Measurements from ENCODE around the gene SLC25A27. TPM values are rescaled to one million over a fixed set of nuclear protein-coding genes. Genes with fewer than 3 reads are reported as not detected.

SLC25A27 gene, protein sequence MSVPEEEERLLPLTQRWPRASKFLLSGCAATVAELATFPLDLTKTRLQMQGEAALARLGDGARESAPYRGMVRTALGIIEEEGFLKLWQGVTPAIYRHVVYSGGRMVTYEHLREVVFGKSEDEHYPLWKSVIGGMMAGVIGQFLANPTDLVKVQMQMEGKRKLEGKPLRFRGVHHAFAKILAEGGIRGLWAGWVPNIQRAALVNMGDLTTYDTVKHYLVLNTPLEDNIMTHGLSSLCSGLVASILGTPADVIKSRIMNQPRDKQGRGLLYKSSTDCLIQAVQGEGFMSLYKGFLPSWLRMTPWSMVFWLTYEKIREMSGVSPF
- total RNA-seq (2014; rRNA removed; shearing (Covaris generic)) = 11.8 and 16.2 TPM in 2 replicates
- polyA plus RNA-seq (2016; fragmentation: Nextera tagmentation; extraction: Ambion mirVana) = 6.0 and 8.5 TPM in 2 replicates
- long read RNA-seq, partial matches to known transcripts = 0 of 2 reads
- long read RNA-seq, other reads (novel, unspliced or antisense) = 2 of 2 reads

DNA sequence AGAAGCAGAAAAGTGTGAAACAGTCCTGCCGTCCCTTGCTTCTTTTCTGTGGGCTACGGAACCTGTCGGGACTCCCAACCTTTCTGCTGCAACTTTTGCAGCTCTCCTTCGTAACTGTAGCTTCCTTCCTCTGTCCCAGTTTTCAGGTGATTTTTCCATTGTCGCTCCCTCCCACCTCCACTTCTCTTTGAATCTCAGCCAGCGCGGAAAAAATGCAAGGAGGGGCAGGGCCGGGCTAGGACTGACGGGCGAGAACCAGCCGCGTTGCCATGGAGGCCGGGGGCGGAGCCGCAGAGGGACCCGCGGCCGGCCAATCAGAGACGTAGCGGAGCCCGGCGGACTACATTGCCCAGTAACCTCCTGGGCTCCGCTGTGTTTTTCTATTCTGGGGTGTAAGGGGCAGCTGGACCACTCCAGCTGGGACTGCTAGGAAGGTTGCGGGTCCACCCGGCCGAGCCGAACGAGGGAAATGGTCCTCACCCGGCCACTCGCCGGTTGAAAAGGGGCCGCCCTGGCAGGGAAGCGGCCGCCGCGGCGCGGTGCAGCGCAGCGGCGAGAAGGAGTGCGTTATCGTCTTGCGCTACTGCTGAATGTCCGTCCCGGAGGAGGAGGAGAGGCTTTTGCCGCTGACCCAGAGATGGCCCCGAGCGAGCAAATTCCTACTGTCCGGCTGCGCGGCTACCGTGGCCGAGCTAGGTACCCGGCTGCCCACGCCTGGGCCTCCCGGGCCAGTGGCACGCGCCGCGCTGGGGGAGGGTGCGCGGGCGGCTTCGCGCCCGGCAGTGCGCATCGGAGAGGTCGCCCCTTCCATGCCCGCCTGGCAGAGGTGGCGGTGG lies at the start of gene SLC25A27, which contains the start of gene CYP39A1:
SLC25A27 (plus strand) TSS at position 373 of the 836 bp plus-strand sequence; CDS start at position 591, 218 bp downstream.
CYP39A1 (minus strand) TSS at position 216 of the 836 bp plus-strand sequence. CDS start 236 bp downstream, outside the sequence.
- Histone ChIP-seq H4K20me1 (replicated peaks; ENCODE audit: insufficient read depth) (no peaks in the 10 kb centered on the region; the same call in 1 of the 2 replicates), H3K4me2 (peak within 1 kb of the TSS; percentile 77), H3K9me2 (ENCODE audit: insufficient read depth) (no peaks in the 10 kb centered on the region), H3K79me2 (replicated peaks; ENCODE audit: insufficient read depth) (no peaks in the 10 kb centered on the region; the same call in 1 of the 2 replicates), H3K27me3 (ENCODE audit: insufficient read depth) (peaks cover 12% of the 10 kb centered on the region), H3K4me1 (ENCODE audit: insufficient read depth) (peaks cover 13% of the 10 kb centered on the region), H3K27ac (ENCODE audit: low read depth) (no peak within 1 kb of the TSS), H2AFZ (peak within 1 kb of the TSS; percentile 92), H3K36me3 (ENCODE audit: insufficient read depth) (no peaks in the 10 kb centered on the region), H3F3A (replicated peaks; ENCODE audit: low read depth) (no peaks in the 10 kb centered on the region), H3K4me3 (peak within 1 kb of the TSS; percentile 64)
- Mint-ChIP-seq H3K9me3 (no peaks in the 10 kb centered on the region; the same call in 2 of the 3 replicates), H3K4me3 (peak within 1 kb of the TSS; percentile 83), H3K27ac (peak within 1 kb of the TSS; percentile 52), H3K4me1 (peaks cover 11% of the 10 kb centered on the region; the same call in 2 of the 3 replicates), H3K36me3 (ENCODE audit: low read depth) (peaks cover 4% of the 10 kb centered on the region; the same call in 1 of the 3 replicates), H3K27me3 (ENCODE audit: insufficient read depth, low read depth, poor library complexity) (peaks cover 17% of the 10 kb centered on the region)
- ATAC-seq (peak; percentile 97), DNase-seq (ENCODE audit: low spot score) (peak; percentile 98)
- TF ChIP-seq, protein P1, sequence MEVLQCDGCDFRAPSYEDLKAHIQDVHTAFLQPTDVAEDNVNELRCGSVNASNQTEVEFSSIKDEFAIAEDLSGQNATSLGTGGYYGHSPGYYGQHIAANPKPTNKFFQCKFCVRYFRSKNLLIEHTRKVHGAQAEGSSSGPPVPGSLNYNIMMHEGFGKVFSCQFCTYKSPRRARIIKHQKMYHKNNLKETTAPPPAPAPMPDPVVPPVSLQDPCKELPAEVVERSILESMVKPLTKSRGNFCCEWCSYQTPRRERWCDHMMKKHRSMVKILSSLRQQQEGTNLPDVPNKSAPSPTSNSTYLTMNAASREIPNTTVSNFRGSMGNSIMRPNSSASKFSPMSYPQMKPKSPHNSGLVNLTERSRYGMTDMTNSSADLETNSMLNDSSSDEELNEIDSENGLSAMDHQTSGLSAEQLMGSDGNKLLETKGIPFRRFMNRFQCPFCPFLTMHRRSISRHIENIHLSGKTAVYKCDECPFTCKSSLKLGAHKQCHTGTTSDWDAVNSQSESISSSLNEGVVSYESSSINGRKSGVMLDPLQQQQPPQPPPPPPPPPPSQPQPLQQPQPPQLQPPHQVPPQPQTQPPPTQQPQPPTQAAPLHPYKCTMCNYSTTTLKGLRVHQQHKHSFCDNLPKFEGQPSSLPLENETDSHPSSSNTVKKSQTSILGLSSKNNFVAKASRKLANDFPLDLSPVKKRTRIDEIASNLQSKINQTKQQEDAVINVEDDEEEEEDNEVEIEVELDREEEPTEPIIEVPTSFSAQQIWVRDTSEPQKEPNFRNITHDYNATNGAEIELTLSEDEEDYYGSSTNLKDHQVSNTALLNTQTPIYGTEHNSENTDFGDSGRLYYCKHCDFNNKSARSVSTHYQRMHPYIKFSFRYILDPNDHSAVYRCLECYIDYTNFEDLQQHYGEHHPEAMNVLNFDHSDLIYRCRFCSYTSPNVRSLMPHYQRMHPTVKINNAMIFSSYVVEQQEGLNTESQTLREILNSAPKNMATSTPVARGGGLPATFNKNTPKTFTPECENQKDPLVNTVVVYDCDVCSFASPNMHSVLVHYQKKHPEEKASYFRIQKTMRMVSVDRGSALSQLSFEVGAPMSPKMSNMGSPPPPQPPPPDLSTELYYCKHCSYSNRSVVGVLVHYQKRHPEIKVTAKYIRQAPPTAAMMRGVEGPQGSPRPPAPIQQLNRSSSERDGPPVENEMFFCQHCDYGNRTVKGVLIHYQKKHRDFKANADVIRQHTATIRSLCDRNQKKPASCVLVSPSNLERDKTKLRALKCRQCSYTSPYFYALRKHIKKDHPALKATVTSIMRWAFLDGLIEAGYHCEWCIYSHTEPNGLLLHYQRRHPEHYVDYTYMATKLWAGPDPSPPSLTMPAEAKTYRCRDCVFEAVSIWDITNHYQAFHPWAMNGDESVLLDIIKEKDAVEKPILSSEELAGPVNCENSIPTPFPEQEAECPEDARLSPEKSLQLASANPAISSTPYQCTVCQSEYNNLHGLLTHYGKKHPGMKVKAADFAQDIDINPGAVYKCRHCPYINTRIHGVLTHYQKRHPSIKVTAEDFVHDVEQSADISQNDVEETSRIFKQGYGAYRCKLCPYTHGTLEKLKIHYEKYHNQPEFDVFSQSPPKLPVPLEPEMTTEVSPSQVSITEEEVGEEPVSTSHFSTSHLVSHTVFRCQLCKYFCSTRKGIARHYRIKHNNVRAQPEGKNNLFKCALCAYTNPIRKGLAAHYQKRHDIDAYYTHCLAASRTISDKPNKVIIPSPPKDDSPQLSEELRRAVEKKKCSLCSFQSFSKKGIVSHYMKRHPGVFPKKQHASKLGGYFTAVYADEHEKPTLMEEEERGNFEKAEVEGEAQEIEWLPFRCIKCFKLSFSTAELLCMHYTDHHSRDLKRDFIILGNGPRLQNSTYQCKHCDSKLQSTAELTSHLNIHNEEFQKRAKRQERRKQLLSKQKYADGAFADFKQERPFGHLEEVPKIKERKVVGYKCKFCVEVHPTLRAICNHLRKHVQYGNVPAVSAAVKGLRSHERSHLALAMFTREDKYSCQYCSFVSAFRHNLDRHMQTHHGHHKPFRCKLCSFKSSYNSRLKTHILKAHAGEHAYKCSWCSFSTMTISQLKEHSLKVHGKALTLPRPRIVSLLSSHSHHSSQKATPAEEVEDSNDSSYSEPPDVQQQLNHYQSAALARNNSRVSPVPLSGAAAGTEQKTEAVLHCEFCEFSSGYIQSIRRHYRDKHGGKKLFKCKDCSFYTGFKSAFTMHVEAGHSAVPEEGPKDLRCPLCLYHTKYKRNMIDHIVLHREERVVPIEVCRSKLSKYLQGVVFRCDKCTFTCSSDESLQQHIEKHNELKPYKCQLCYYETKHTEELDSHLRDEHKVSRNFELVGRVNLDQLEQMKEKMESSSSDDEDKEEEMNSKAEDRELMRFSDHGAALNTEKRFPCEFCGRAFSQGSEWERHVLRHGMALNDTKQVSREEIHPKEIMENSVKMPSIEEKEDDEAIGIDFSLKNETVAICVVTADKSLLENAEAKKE (CRISPR knock-in tag; IDR thresholded peaks at IDR 0.05) = no peak
- peak; percentile 56 for TF ChIP-seq POLR2AphosphoS5 (IDR thresholded peaks at IDR 0.05; ENCODE audit: low read depth)

Measured in GM23338 (cell line).